ENCODE data around the gene UPP1.

DNA sequence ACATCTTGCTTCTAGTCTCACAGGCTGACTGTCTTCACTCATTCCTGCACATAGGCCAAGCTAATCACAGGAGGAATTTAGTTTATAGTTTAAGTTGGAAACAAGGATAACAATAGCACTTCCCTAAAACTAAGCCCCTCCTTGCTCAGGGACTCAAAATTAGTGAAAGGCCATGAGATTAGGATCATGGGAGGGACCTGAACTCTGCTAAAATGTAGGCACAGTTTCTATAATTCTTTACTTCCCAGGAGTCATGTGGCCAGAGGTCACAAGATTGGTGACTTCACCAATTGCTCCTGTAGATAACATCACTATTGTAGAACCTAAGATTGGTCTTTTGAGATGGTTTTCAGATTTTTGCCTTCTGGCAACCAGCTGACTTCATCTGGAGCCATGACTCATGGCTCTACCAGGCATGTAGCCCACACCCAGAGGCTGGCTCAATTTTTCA is 14.8 kb upstream of the UPP1 start:
- TF ChIP-seq, protein P1, sequence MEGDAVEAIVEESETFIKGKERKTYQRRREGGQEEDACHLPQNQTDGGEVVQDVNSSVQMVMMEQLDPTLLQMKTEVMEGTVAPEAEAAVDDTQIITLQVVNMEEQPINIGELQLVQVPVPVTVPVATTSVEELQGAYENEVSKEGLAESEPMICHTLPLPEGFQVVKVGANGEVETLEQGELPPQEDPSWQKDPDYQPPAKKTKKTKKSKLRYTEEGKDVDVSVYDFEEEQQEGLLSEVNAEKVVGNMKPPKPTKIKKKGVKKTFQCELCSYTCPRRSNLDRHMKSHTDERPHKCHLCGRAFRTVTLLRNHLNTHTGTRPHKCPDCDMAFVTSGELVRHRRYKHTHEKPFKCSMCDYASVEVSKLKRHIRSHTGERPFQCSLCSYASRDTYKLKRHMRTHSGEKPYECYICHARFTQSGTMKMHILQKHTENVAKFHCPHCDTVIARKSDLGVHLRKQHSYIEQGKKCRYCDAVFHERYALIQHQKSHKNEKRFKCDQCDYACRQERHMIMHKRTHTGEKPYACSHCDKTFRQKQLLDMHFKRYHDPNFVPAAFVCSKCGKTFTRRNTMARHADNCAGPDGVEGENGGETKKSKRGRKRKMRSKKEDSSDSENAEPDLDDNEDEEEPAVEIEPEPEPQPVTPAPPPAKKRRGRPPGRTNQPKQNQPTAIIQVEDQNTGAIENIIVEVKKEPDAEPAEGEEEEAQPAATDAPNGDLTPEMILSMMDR (IDR thresholded peaks at IDR 0.05; ENCODE audit: low read depth, low read length): no peak
- TF ChIP-seq POLR2A (IDR thresholded peaks at IDR 0.05; ENCODE audit: extremely low read depth, insufficient read length) (no peak), MYC (IDR thresholded peaks at IDR 0.05; ENCODE audit: low read depth, low read length) (no peak)

All from NB4 (cell line).